ENCODE data around the gene SAFB2.

The SAFB2 gene

GRCh38 chr19:5541456-5541855 lies 81.1 kb downstream of the SAFB2 start:
- no peak for DNase-seq (ENCODE audit: low read depth)

- DNase-seq (ENCODE audit: low read depth): no peak
Measured at GRCh38 chr19:5540208-5540607, 82.4 kb downstream of the SAFB2 start.

DNA sequence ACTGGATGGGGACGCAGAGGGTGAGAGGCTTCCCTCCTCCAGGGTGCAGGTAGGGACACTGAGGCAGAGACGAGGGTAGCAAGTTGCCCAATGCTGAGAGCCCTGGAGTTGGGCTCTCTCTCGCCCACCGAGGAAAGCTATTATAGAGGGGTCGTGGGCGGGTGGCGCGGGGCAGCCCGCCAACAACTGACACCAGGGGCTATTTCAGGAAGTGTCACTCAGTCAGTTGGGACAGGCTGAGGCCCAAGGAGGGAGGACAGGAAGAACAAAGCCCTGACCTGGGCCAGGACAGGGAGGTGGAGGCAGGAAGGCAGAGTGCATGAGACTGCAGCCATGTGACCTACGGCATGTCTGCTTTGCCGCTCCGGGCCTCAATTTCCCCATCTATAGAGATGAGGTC lies 84.7 kb downstream of the SAFB2 start:
- DNase-seq (ENCODE audit: low read depth): no peak
